OCI-LY1 (cell line): ENCODE measurements around the gene ETV3L.

Experiments used
- H2AFZ ChIP-seq: fragments of 200-600 bp; sonication (generic), shearing (Covaris generic); 2 replicates; pipeline ENCODE4 v1.6.0; 2014; ENCODE audit warnings: antibody characterized with exemption, mild to moderate bottlenecking, low read length
- H3F3A ChIP-seq: fragments of 200-600 bp; sonication (generic), shearing (Covaris generic); 2 replicates; pipeline ENCODE4 v1.6.0; 2014; ENCODE audit warnings: mild to moderate bottlenecking, antibody characterized with exemption, low read length, moderate library complexity; ENCODE audit not compliant: insufficient read depth
- H3K27ac ChIP-seq: fragments of 200-600 bp; sonication (generic); 2 replicates; pipeline ENCODE4 v1.5.1; 2014; ENCODE audit warnings: low read length, mixed run types, mild to moderate bottlenecking, low read depth; ENCODE audit not compliant: poor library complexity, severe bottlenecking
- H3K27me3 ChIP-seq: fragments of 200-600 bp; sonication (generic); 2 replicates; pipeline ENCODE4 v1.6.0; 2014; ENCODE audit warnings: antibody characterized with exemption, mild to moderate bottlenecking, low read length, moderate library complexity; ENCODE audit not compliant: insufficient read depth
- H3K36me3 ChIP-seq: fragments of 200-600 bp; sonication (generic); 2 replicates; pipeline ENCODE4 v1.6.1; 2014; ENCODE audit warnings: mild to moderate bottlenecking, antibody characterized with exemption, low read length, moderate library complexity, mixed read lengths; ENCODE audit not compliant: insufficient read depth
- H3K4me1 ChIP-seq: fragments of 200-600 bp; sonication (generic); 2 replicates; pipeline ENCODE4 v1.5.1; 2014; ENCODE audit warnings: mild to moderate bottlenecking, low read length, moderate library complexity; ENCODE audit not compliant: insufficient read depth, severe bottlenecking
- H3K4me2 ChIP-seq: fragments of 200-600 bp; sonication (generic), shearing (Covaris generic); 2 replicates; pipeline ENCODE4 v1.6.1; 2014; ENCODE audit warnings: low read length
- H3K4me3 ChIP-seq: fragments of 200-600 bp; sonication (generic); 2 replicates; pipeline ENCODE4 v1.5.1; 2014; ENCODE audit warnings: low read length, low read depth, mild to moderate bottlenecking, mixed read lengths; ENCODE audit not compliant: poor library complexity, severe bottlenecking
- H3K79me2 ChIP-seq: fragments of 200-600 bp; shearing (Covaris generic); 2 replicates; pipeline ENCODE4 v1.6.1; 2016; ENCODE audit warnings: mixed run types, low read length, mixed read lengths; ENCODE audit not compliant: insufficient read depth
- H3K9ac ChIP-seq: fragments of 200-600 bp; sonication (generic), shearing (Covaris generic); 2 replicates; pipeline ENCODE4 v1.6.1; 2014; ENCODE audit warnings: mild to moderate bottlenecking, low read length, mixed read lengths
- H3K9me2 ChIP-seq: fragments of 200-600 bp; sonication (generic), shearing (Covaris generic); 2 replicates; pipeline ENCODE4 v1.6.1; 2014; ENCODE audit warnings: low read depth, mild to moderate bottlenecking, low read length, mixed read lengths
- H3K9me3 ChIP-seq: fragments of 200-600 bp; shearing (Covaris generic); 2 replicates; pipeline ENCODE4 v1.6.1; 2014; ENCODE audit warnings: low read length, mixed read lengths
- H4K20me1 ChIP-seq: fragments of 200-600 bp; sonication (generic), shearing (Covaris generic); 2 replicates; pipeline ENCODE4 v1.6.0; 2016; ENCODE audit warnings: mild to moderate bottlenecking, low read length; ENCODE audit not compliant: insufficient read depth
- EZH2 ChIP-seq: fragments of 200-600 bp; sonication (generic), shearing (Covaris generic); IDR thresholded peaks from 2 replicates; pipeline ENCODE4 v1.8.0; 2017; ENCODE audit warnings: borderline replicate concordance, mixed run types, mild to moderate bottlenecking, antibody characterized with exemption, low read length, moderate library complexity, mixed read lengths
- TF ChIP-seq, protein P1 (sequence below): fragments of 200-600 bp; sonication (generic), shearing (Covaris generic); IDR thresholded peaks from 2 replicates; pipeline ENCODE4 v1.5.1; 2017; ENCODE audit warnings: mild to moderate bottlenecking, antibody characterized with exemption, low read length, moderate library complexity, mixed read lengths

Gene ETV3L

GRCh38 chr1:157092831-157093230, 6.8 kb downstream of the ETV3L start:
- Histone ChIP-seq H3K27me3 (no peaks in the 10 kb centered on the region), H3K79me2 (no peaks in the 10 kb centered on the region), H2AFZ (no peak overlapping the region), H3K9me3 (no peaks in the 10 kb centered on the region), H4K20me1 (no peaks in the 10 kb centered on the region), H3K9me2 (no peaks in the 10 kb centered on the region), H3K4me2 (no peak overlapping the region), H3K4me3 (no peak overlapping the region), H3K4me1 (no peaks in the 10 kb centered on the region), H3F3A (no peaks in the 10 kb centered on the region), H3K36me3 (no peaks in the 10 kb centered on the region), H3K27ac (no peak overlapping the region), H3K9ac (no peak overlapping the region)
- TF ChIP-seq EZH2 = no peak
- TF ChIP-seq, protein P1, sequence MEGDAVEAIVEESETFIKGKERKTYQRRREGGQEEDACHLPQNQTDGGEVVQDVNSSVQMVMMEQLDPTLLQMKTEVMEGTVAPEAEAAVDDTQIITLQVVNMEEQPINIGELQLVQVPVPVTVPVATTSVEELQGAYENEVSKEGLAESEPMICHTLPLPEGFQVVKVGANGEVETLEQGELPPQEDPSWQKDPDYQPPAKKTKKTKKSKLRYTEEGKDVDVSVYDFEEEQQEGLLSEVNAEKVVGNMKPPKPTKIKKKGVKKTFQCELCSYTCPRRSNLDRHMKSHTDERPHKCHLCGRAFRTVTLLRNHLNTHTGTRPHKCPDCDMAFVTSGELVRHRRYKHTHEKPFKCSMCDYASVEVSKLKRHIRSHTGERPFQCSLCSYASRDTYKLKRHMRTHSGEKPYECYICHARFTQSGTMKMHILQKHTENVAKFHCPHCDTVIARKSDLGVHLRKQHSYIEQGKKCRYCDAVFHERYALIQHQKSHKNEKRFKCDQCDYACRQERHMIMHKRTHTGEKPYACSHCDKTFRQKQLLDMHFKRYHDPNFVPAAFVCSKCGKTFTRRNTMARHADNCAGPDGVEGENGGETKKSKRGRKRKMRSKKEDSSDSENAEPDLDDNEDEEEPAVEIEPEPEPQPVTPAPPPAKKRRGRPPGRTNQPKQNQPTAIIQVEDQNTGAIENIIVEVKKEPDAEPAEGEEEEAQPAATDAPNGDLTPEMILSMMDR = no peak

DNA sequence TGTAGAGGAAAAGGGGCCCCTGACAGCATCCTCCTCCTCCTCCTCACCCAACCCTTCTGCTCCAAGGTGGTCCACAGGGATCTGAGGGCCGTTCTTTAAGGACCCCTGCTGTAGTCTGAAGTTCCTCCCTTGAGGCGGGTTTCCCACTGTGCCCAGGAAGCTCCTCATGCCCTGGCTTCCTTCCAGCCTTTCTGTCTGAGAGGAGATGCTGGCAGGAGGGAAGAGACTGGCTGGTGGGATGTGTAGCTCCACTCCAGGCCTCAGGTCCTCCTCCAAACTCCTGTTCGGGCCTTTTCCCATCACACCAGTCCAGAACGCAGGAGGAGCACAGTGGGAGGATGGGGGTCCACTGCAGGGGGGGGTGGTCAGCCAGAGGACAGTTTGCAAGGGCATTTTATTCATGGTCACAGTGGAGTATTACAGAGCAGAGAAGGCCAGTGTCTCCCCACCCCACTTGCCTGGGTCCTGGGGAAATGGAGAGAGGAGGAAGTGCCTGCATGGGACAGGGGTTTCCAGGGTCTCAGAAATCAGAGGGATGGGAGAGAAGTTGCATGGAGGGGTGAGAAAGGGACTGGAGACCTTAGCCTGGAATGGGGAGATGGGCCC, 7.8 kb downstream of the ETV3L start:
- H3K9me2 ChIP-seq = no peaks in the 10 kb centered on the region
- TF ChIP-seq EZH2 = no peak
- TF ChIP-seq, protein P1 = no peak

DNA sequence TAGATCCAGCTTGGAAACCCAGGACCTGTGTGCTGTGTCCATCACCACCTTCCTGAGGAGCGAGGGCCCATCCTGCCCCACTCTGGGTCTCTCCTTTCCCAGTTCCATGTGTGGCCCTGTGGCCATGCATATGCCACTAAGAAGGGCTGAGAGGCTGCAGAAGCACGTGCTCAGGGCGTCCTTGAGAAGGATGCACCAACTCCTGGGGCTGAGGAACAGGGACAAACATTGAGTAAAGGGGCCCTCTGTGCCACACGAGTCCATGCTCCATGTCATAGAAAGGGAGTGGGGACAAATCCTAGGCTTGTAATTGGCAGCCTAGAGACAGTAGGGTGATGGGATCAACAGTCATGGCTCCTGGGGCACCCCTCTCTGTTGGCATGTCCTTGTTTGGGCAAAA, 8.4 kb downstream of the ETV3L start:
- H3K9me2 ChIP-seq = no peaks in the 10 kb centered on the region
- no peak overlapping the region for H3K4me3 ChIP-seq
- no peaks in the 10 kb centered on the region for H3K79me2 ChIP-seq
- H3K27ac ChIP-seq = no peak overlapping the region
- no peaks in the 10 kb centered on the region for H3K27me3 ChIP-seq
- no peaks in the 10 kb centered on the region for H4K20me1 ChIP-seq
- no peaks in the 10 kb centered on the region for H3K4me1 ChIP-seq
- no peak overlapping the region for H3K4me2 ChIP-seq
- H3K9me3 ChIP-seq = no peaks in the 10 kb centered on the region
- no peak for TF ChIP-seq EZH2
- TF ChIP-seq, protein P1 = no peak
- no peaks in the 10 kb centered on the region for H3K36me3 ChIP-seq
- no peaks in the 10 kb centered on the region for H3F3A ChIP-seq
- no peak overlapping the region for H3K9ac ChIP-seq
- no peak overlapping the region for H2AFZ ChIP-seq

More for the DNA sequence above, 7.8 kb downstream of the ETV3L start:
- no peaks in the 10 kb centered on the region for H3K9me3 ChIP-seq
- H3K79me2 ChIP-seq = no peaks in the 10 kb centered on the region
- H3F3A ChIP-seq = no peaks in the 10 kb centered on the region
- no peak overlapping the region for H3K9ac ChIP-seq
- no peak overlapping the region for H2AFZ ChIP-seq
- no peak overlapping the region for H3K4me2 ChIP-seq
- H3K4me3 ChIP-seq = no peak overlapping the region
- no peaks in the 10 kb centered on the region for H3K36me3 ChIP-seq
- H3K27me3 ChIP-seq = no peaks in the 10 kb centered on the region
- H4K20me1 ChIP-seq = no peaks in the 10 kb centered on the region
- no peak overlapping the region for H3K27ac ChIP-seq
- no peaks in the 10 kb centered on the region for H3K4me1 ChIP-seq
